Measurements from ENCODE around the gene TMEM132C. TPM values are rescaled to one million over a fixed set of nuclear protein-coding genes. Genes with fewer than 3 reads are reported as not detected.

Gene TMEM132C
- total RNA-seq, 2 experiments from 2014 or later: not detected

DNA sequence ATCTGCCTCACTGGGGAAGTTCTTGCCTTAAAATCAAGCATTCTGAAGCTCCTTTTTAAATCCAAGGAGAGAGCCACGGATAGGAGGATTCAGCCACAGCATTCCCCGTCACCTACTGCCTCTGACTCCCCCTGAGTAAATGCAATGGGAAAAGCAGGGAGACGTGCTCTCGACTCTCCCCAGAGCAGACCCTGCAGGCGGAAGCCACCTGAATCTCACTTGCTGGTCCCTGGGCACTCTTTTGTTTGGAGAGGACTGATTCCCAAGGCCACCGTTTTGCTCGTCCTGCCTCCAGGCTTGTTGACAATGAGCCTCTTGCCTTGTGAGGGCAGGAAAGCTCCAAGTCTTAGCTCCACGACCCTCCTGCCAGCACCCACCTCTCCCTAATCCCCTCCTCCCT, 352.3 kb downstream of the TMEM132C start:
- no peaks in the 10 kb centered on the region for H3K9me3 Mint-ChIP-seq
- H3K36me3 Mint-ChIP-seq: no peaks in the 10 kb centered on the region
- no peak for DNase-seq
- H3K4me1 Mint-ChIP-seq: no peaks in the 10 kb centered on the region
- no peak overlapping the region for H3K4me3 Mint-ChIP-seq
- H3K27ac Mint-ChIP-seq: no peak overlapping the region
- no peaks in the 10 kb centered on the region for H3K27me3 Mint-ChIP-seq

DNA sequence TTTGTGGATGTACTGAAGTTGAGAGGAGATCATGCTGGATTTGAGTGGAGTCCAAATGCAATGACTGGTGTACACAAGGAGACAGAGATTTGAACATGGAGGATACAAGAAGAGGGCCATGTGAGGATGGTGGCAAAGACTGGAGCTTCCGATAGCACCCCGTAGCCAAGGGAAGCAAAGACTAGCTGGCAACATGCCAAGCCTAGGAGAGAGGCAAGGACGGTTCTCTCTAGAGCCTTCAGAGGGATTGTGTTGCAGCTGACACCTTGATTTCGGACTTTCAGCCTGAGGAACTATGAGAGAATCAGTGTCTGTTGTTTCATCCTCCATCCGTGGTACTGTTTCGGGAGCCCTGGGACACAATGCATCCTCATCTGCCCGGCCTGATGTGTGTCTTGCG, 354.3 kb downstream of the TMEM132C start:
- Mint-ChIP-seq H3K4me1 (no peaks in the 10 kb centered on the region), H3K27ac (no peak overlapping the region), H3K9me3 (peaks cover 1% of the 10 kb centered on the region), H3K36me3 (no peaks in the 10 kb centered on the region), H3K4me3 (no peak overlapping the region), H3K27me3 (no peaks in the 10 kb centered on the region)
- no peak for DNase-seq

DNA sequence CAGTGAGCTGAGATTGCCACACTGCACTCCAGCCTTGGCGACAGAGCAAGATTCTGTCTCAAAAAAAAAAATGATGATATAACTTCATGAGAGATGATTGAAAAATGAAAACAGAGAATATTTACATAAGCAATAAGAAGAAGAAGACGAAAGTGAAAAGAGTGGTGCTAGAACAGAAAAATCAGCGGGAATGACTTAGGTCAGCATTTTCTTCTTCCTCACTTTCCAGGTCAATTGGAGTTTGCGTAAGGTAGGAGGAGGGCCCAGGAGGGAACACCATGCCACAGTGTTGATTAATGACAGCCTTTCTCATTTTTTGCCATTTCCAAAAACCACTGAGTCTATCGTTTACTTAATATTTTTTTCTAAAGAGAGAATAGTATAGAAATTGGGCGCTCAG, 356.8 kb downstream of the TMEM132C start:
- Mint-ChIP-seq H3K9me3 (peaks cover 6% of the 10 kb centered on the region), H3K4me1 (no peaks in the 10 kb centered on the region), H3K27ac (no peak overlapping the region), H3K4me3 (no peak overlapping the region), H3K36me3 (no peaks in the 10 kb centered on the region), H3K27me3 (no peaks in the 10 kb centered on the region)
- DNase-seq: no peak

DNA sequence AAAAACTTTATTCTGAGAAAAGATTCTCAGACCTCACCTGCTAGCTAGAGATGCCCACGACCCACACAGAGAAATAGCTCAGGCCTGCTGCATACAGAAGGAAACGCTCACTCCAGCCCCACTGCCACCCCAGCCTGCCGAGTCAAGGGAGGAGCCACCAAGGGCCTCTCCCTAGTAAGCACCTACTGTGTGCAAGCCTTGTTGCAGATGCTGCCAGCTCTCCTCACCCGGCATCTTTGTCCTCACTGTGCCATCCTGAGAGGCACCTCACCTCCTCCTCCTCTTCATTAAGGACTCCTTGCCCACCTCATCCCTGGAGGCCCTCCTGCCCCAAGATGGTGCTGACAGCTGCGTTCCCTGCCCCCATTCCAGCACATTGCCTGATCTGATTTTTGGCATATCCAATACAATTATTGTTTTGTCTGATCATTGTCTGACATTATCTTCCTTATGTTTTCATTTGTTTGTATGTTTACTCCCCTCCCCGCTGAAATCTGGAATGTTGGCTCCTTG, 359.9 kb downstream of the TMEM132C start:
- no peaks in the 10 kb centered on the region for H3K36me3 Mint-ChIP-seq
- peaks cover 6% of the 10 kb centered on the region for H3K9me3 Mint-ChIP-seq
- H3K27ac Mint-ChIP-seq: no peak overlapping the region
- no peaks in the 10 kb centered on the region for H3K4me1 Mint-ChIP-seq
- no peaks in the 10 kb centered on the region for H3K27me3 Mint-ChIP-seq
- no peak for DNase-seq
- no peak overlapping the region for H3K4me3 Mint-ChIP-seq

DNA sequence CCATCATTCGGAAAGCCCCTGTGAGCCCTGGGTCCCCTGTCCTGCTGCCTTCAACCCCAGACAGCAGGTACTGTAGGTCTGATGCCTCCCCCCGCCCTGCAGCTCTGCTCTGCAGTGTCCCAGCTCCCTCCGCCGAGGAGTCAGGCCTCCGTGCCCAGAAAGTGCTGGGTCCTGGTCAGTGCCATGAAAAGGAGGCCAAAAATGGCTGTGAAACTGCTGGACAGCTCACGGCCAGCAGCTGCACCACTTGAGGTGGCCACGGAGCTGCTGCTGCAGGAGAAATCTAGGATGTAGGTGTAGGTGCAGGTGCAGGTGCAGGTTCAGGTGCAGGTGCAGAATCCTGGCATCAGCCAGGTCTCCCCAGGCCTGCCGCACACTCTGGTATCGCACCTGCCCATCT, 360.7 kb downstream of the TMEM132C start:
- Mint-ChIP-seq H3K36me3 (no peaks in the 10 kb centered on the region), H3K27ac (no peak overlapping the region), H3K4me1 (no peaks in the 10 kb centered on the region), H3K4me3 (no peak overlapping the region), H3K9me3 (peaks cover 6% of the 10 kb centered on the region), H3K27me3 (no peaks in the 10 kb centered on the region)
- no peak for DNase-seq

DNA sequence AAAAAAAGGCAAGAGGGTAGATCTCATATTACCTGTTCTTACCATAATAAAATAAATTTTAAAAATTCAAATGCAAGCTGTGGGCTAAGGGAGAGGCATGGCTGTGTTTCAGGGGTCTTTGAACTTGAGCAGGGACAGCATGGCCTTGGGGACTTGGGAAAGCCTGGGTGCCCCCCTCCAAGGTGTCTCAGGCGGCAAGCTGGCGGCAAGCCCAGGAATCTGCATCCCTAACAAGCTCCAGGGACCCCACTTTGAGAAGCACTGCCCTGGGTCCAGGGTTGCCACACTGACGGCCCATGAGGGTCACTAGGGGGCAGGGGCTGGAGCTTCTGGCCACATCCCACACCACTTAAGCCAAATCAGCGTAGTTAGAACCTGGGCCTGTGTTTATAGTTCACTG, 363.0 kb downstream of the TMEM132C start:
- no peaks in the 10 kb centered on the region for H3K4me1 Mint-ChIP-seq
- no peaks in the 10 kb centered on the region for H3K36me3 Mint-ChIP-seq
- peaks cover 6% of the 10 kb centered on the region for H3K9me3 Mint-ChIP-seq
- H3K27ac Mint-ChIP-seq: no peak overlapping the region
- H3K4me3 Mint-ChIP-seq: no peak overlapping the region
- no peak for DNase-seq
- no peaks in the 10 kb centered on the region for H3K27me3 Mint-ChIP-seq

DNA sequence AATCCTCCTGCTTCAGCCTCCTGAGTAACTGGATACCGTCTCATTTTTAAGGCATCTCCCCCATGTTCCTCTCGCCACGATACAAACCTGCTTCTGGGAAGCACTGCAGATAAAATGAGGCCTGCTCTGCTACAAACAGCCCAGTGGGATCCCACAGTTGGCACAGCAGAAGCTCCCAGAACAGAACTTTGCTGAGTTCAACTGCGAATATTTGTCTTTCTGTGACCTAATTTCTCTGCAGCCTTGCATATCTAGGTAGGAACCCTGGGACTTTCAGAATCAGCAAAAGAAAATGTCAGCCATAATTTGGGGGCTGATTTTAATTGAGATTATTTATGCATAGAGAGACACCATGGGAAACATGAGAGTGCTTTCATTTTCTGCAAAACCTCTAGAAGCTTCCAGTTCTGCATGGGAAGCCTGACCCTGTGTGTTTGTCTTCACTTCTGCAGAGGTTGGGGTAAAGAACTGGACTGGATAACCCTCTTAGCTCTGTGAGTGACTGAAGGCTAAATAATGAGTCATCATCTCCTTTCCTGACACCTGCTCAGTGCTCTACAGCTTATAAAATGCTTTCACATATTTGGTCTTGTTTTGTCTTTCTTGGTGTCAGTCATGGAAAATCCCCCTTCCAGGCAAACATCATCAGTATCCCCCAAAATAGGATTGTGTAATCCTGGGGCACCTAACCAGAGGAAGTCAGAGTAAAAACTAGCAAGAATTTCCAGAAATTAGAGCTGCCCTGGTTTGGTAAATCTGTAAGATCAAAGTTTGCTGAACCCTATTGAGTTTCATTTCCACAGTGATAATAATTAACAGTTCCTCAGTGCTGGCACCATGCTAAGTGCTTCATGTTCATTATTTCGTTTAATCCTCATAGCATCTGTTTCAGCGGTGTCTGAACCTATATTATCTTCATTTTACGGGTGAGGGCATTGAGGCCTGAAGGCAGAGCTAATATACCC, 371.0 kb downstream of the TMEM132C start:
- no peak overlapping the region for H3K27ac Mint-ChIP-seq
- no peak for DNase-seq
- no peaks in the 10 kb centered on the region for H3K4me1 Mint-ChIP-seq
- peaks cover 3% of the 10 kb centered on the region for H3K9me3 Mint-ChIP-seq
- no peak overlapping the region for H3K4me3 Mint-ChIP-seq
- no peaks in the 10 kb centered on the region for H3K36me3 Mint-ChIP-seq
- H3K27me3 Mint-ChIP-seq: peaks cover 7% of the 10 kb centered on the region

DNA sequence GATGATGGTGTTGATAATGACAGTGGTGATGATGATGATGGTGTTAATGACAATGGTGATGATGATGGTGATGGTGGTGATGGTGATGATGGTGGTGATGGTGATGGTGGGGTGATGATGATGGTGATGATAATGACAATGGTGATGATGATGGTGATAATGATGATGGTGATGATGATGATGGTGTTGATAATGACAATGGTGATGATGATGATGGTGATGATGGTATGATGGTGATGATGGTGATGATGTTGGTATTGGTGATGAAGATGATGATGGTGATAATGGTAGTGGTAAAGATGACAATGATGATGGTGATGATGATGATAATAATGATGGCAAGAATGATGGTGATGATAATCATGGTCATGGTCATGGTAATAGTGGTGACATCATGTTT, 372.1 kb downstream of the TMEM132C start:
- DNase-seq: no peak
- H3K27ac Mint-ChIP-seq: no peak overlapping the region
- no peaks in the 10 kb centered on the region for H3K4me1 Mint-ChIP-seq
- H3K9me3 Mint-ChIP-seq: peaks cover 3% of the 10 kb centered on the region
- H3K4me3 Mint-ChIP-seq: no peak overlapping the region
- H3K27me3 Mint-ChIP-seq: peaks cover 7% of the 10 kb centered on the region
- H3K36me3 Mint-ChIP-seq: no peaks in the 10 kb centered on the region

DNA sequence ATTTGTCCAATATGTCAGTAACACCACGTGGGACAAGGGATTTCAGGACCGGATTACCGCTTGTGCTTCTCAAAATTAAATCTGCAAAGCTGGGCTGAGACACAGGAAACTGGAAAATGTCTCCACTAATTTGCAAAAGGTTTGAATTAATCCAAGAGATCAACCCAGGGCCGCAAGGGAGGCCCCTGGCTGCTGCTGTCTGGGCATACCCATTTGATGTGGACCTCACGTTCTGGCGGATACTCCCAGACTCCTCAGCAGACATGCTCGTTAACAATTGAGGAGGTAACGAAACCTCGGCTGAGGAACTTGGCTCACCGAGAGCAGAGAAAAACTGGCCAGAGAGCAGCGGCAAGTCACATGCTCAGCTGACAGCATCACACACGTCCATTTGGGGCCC, 376.2 kb downstream of the TMEM132C start:
- DNase-seq: no peak
- H3K4me3 Mint-ChIP-seq: no peak overlapping the region
- H3K36me3 Mint-ChIP-seq: no peaks in the 10 kb centered on the region
- H3K4me1 Mint-ChIP-seq: no peaks in the 10 kb centered on the region
- H3K9me3 Mint-ChIP-seq: peaks cover 7% of the 10 kb centered on the region
- no peak overlapping the region for H3K27ac Mint-ChIP-seq
- peaks cover 7% of the 10 kb centered on the region for H3K27me3 Mint-ChIP-seq

DNA sequence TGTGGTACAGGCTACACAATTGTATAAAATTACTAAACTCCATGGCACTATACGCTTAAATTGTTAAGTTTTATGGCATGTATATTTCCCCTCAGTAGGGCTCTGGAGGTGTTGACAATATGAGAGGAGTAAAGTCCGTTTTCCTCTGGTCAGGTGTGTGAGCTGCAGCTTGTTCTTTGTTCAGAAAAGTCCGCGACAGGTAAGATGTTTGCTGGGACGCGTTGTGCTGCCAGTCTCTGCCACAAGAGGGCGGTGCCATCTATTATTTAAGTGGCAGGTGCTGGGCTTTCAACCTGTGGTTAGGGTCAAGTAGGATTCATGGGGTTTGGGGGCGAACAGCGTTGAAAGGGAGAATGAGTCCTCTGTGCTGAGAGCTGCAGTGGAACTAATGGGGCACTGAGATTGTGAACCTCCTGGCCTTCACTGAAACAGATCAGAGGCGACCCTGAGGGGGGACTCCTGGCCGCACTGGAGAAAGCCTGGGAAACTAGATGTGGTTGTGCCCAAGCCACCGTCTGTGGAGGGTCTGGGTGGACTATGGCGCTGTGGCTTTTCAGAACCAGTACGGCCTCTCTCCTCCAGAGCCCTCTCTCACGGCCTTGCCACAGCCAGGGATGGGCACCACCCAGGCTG, 377.8 kb downstream of the TMEM132C start:
- no peak overlapping the region for H3K4me3 Mint-ChIP-seq
- H3K27me3 Mint-ChIP-seq: peaks cover 7% of the 10 kb centered on the region
- peak; percentile 2 for DNase-seq
- H3K9me3 Mint-ChIP-seq: peaks cover 7% of the 10 kb centered on the region
- H3K27ac Mint-ChIP-seq: no peak overlapping the region
- no peaks in the 10 kb centered on the region for H3K36me3 Mint-ChIP-seq
- no peaks in the 10 kb centered on the region for H3K4me1 Mint-ChIP-seq

DNA sequence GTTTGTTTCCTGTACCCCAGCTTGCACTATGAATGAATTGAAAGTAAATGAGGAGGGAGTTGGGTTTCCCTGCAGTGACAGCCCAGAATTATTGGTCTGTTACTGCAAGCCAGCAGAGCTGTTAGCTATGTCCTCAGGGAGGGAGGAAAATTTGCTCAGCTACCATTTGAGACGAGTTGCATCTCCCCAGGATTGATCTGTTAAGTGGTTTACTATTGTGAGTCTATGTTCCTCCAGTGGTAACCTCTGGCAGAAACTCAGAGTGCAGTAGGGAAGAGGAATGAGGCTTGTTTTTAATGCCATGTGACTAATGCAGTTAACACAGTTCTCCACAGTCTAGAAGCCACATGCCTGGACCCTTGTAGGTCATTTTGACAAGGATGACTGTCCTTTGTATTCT, 382.9 kb downstream of the TMEM132C start:
- Mint-ChIP-seq H3K9me3 (peaks cover 7% of the 10 kb centered on the region), H3K36me3 (no peaks in the 10 kb centered on the region), H3K27ac (no peak overlapping the region), H3K4me3 (no peak overlapping the region), H3K4me1 (no peaks in the 10 kb centered on the region), H3K27me3 (no peaks in the 10 kb centered on the region)
- no peak for DNase-seq

DNA sequence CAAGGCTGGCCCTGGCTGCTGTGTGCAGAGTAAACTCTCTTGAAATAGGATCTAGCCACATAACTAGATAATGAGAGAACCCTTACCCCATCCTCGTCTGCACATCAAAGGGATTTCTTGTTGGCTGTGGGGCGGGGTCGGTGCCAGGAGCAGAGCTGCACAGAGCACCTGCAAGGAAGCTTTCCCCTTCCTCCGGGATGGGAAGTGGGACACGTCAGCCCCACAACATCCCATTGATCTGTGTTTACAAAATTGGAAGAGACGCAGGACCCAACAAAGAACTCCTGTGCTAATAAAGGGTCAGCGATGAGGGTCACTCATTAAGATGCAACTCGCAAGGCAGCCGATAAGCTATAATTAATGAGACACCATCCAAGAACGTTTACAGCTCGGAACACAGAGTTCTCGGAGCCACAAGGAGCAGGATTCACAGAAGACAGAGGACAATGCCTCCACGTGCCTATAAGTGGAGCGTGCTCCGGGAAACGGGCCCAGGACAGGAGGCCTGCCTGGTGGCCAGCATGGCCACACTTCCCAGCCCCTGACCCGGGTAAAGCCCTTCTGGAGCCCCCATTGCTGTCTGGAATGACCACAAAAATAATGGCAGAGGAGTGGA, 385.3 kb downstream of the TMEM132C start:
- no peaks in the 10 kb centered on the region for H3K36me3 Mint-ChIP-seq
- no peaks in the 10 kb centered on the region for H3K4me1 Mint-ChIP-seq
- no peak overlapping the region for H3K27ac Mint-ChIP-seq
- peaks cover 5% of the 10 kb centered on the region for H3K27me3 Mint-ChIP-seq
- DNase-seq: no peak
- no peak overlapping the region for H3K4me3 Mint-ChIP-seq
- peaks cover 4% of the 10 kb centered on the region for H3K9me3 Mint-ChIP-seq

DNA sequence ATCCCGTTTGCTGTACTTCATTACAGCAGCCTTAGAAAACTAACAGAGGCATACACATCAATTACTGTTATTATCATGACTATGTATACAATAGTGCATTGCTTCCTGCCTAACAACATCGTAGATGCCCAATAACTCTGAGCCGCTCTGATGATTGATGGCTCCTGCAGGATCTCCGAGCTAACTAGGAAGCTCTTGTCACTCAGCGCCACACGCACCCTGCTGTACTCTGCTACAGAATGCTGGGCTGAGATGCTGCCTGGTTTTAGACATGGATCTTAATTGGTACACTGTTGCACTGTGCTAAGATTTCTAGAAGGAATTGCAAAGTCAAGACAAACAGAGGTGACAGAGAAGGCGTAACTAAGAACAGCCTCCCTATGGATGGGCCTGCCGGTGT, 387.5 kb downstream of the TMEM132C start:
- Mint-ChIP-seq H3K4me3 (no peak overlapping the region), H3K9me3 (no peaks in the 10 kb centered on the region), H3K27me3 (peaks cover 6% of the 10 kb centered on the region), H3K4me1 (no peaks in the 10 kb centered on the region), H3K36me3 (no peaks in the 10 kb centered on the region), H3K27ac (no peak overlapping the region)
- no peak for DNase-seq

DNA sequence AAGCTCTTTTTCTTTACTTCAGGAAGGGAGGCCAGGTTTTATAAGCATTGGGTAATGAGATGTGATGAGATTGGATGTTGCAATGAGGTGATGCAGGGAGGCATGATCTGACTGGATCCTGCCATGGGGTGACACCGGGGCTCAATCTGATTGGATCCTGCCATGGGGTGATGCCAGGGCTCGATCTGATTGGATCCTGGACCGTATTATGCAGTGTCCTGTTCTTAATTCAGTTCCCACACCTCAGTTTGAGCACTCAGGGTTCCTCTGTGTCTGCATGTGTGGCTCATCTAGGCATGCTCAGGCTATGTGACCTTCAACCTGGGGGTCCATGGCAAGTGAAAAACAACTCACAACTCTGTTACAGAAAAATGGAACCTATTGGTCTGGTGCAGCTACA, 390.4 kb downstream of the TMEM132C start:
- H3K27ac Mint-ChIP-seq: no peak overlapping the region
- H3K9me3 Mint-ChIP-seq: no peaks in the 10 kb centered on the region

DNA sequence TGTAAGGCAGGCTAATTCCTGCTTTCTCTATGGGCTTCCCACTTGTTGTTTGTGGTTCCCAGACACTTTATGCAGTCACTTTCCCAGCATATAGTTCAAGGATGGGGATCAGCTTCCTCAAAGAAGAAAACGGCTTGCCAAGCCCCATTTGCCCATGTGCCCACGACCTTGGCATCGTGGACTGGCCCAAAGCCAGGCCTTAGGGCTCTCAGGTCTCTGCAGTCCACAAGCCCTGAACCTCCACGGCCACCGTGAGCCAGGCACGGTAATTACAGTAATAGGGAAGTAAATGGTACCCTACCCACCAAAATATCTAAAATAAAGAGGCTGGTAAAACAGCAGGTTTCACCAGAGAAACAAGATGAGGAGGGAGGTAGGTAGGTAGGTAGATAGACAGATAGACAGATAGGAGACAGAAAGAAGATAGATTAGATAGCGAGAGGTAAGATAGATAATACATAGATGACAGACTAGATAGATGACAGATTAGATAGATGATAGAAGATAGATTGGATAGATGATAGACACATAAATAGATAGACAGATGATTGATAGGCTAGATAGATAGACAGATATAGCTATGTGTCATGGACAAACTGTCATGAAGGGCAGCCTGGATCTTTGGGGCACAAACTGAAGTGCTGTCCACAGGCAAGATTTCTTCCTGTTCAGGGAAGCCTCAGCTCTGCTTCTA, 393.7 kb downstream of the TMEM132C start:
- no peak for DNase-seq
- Mint-ChIP-seq H3K4me3 (no peak overlapping the region), H3K9me3 (peaks cover 3% of the 10 kb centered on the region), H3K27me3 (peaks cover 6% of the 10 kb centered on the region), H3K4me1 (no peaks in the 10 kb centered on the region), H3K27ac (no peak overlapping the region), H3K36me3 (no peaks in the 10 kb centered on the region)

More for the DNA sequence above, 390.4 kb downstream of the TMEM132C start:
- Mint-ChIP-seq H3K4me1 (no peaks in the 10 kb centered on the region), H3K27me3 (peaks cover 6% of the 10 kb centered on the region), H3K36me3 (no peaks in the 10 kb centered on the region), H3K4me3 (no peak overlapping the region)
- DNase-seq: no peak

Data from activated naive CD8-positive, alpha-beta T cell treated with anti-CD3 and anti-CD28 coated beads for 36 hours (primary cell).